GM11168 (cell line): Measurements from ENCODE around the gene CIBAR2.

Experiments
- in situ Hi-C: fragments of 300-500 bp; cut with MboI; formaldehyde crosslinking; loops from one replicate; pipeline ENCODE4 v1.12.0; 2022; ENCODE audit warnings: low sequenced_read_pairs; ENCODE audit not compliant: unreplicated experiment

Gene CIBAR2

DNA sequence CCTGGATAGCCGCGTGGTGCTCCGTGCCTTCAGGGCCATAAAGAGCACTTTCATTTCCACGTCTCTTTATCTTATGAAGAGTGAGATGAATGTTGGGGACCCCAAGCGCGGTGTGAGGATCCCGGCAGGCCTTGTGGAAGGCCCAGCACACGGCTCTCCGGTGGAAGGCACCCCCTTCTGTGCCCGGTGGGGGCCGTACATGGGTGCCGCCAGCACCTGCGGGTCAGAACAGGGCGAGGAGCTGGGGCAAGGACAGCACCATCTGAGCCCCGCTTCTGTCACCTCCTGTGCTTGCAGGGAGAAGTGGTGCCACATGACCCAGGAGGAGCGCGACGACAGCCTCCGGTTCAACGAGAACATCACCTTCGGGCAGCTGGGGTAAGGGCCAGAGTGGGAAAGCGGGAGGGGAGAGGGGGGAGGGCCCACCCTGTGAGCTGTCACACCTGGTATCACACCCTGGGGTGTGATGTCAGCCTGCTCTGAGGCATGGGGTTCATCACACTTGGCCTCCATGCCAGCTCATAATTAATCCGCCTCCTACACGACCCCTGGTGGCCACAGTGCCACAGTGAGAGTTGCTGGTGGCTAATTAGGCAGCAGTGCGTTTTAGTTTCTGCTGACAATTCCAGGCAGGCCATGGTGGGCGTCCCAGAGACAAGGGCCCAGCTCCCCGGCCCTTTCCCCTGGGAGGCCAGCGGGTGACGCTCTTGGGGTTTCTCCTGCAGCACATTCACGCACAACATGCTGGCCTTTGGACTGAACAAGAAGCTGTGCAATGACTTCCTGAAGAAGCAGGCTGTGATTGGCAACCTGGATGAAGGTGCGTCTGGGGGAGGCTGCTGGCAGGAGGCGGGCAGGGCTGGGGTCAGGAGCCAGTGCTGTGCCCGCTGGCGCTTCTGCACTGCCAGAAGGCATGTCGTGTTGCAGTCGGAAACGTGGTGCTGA lies 25.7 kb downstream of the CIBAR2 start:
- in situ Hi-C loops, result no loop called here

DNA sequence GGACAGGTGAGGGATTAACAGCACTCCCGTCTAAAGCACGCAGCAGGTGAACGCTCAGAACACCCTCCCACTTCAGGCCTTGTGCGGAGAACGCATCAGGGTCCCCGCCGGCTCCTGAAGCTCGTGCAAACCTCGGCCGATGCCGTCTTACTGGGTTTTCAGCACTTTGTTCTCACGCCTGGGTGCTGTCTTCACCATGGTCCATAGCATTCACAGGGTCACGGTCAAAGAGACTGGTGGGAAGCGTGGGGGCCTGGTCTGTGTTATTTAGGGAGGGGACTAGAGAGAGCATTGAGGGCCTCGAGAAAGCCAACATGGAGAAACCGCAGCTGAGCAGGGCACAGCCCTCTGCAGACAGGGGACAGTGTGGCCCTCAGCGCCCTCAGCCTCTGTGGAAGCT lies 26.6 kb downstream of the CIBAR2 start:
- in situ Hi-C loops, result no loop called here

DNA sequence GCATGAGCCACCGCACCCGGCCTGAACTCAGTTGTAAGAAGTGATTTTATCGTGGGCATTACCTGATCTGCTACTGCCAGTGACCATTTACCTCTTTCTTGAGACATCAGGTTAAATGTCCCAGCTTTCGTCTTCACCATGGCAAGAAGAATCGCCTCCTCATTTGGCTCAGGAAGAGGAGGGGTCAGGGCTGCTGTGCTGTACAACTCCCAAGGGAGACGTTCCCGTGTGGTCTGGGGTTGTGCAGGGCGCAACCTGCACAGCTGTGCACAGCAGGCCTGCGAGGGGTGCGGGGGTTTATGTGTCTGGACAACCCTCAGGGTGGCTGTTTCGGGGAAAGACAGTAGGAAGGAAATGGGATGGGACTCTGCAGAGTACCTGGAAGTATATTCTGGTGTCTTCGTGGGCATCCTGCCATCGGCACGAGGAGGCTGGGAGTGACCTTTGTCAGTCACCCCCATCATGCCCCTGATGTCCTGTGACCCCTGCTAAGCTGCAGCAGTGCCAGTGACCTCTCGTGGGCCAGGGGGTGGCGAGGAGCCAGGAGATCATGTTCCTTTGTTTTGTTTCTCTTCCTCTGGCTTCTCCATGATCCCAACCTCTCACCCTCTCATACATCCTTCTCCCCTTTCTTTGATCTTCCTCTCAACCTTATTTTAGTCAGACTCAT lies 27.3 kb downstream of the CIBAR2 start:
- in situ Hi-C loops, result no loop called here

DNA sequence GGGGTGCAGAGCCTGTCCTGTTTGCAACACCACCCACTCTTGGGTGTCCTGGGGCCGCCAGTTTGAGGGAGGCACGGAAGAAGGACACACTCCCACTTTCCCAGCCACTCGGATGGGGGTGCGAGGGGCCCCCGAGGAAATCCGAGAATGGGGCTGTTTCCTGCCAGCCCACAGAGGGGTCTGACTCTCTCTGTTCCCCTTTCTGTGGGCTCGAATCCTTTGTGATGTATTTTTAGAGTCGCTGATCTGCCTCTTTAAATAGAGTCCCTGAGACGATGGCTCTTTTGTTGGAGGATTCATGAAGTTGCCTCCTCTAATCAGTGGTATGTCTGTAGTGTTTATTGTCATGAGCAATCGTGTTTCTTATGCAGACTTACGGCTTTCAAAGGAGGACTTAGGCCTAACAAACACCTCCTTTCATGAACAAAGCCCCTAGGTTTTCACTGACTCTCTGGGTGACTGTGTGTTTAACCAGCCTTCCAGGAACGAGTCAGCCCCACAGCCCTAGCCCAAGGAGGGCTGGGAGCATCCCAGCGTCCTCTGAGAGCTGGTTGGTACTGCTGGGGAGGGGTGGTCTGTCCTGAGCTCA lies 29.1 kb downstream of the CIBAR2 start:
- in situ Hi-C loops, result no loop called here

DNA sequence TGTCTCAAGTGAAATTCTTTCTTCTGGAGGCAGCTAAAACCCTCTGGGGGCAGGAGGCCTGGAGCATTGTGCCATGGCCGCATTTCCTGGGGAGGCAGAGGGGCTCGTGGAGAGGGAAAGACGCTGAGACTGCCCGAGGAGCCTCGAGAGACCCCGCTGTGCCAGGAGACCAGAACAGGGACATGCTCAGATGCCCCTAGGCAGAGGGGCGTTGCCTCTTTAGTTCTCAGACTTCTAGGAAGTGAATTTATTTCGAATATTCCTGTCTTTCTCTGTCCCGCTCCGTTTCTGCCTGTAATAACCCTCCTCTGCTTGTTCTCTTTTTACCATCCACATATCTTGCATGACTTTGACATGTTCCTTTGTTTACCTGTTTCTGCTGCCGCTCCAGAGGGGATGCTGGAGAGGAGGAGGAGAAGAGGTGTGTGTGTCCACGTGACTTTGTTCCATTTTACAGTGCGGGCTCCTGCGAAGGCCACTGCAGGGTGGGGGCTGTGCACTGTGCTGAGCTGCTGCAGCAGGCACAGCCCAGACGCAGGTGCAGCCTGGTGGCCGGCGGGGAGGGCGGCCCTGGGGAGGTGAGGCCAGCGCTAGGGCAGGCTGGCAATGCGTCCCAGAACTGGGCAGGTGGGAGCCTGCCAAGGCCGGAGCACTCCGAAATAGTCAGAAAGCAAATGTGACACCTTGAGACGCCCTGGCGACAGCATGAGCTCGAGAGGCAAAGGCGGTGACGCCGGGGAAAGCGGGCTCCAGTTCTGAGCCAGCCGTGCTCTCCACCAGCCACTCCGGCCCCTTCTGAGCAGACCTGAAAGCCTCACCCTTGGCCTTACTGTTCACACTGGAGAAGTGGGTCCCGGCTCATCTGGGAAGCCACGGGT lies 29.9 kb downstream of the CIBAR2 start:
- in situ Hi-C loops, result no loop called here

DNA sequence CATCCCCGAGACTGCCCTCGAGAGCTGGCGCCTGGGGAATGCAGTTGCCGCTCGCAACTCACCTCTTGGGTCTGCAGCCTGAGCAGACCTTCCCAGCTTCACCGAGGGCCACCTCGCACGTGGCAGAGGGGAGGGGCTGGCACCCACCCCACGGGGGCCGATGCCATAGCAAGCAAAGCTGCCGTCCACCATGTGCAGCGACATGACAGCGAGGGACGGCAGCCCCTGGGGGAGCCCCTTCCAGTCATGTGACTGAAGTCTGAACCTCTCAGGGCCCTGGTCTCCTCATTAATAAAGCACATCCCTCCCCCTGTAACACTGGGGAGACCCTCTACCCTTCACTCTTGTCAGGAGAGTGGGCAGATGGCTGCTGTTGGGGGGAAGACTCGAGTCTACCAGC lies 30.5 kb downstream of the CIBAR2 start:
- in situ Hi-C loops, result no loop called here

DNA sequence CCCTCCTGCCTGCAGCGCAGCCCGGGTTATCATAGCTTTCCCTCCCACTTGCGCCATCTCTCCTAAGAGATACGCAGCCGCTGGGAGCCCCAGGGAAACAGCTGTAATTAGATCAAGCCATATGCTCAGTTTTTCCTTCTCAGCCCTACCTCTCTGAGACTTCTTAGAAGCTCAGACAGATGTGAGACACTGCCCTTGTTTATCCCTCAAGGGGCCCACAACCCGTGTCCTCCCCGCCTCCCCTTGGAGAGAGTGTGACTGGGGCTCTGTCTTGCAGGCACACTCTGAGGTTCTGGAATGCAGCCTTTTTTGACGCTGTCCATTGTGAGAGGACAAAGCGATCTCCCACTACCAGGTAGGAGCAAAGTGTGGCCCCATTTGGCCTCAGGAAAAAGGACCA lies 31.2 kb downstream of the CIBAR2 start:
- in situ Hi-C loops, result no loop called here

DNA sequence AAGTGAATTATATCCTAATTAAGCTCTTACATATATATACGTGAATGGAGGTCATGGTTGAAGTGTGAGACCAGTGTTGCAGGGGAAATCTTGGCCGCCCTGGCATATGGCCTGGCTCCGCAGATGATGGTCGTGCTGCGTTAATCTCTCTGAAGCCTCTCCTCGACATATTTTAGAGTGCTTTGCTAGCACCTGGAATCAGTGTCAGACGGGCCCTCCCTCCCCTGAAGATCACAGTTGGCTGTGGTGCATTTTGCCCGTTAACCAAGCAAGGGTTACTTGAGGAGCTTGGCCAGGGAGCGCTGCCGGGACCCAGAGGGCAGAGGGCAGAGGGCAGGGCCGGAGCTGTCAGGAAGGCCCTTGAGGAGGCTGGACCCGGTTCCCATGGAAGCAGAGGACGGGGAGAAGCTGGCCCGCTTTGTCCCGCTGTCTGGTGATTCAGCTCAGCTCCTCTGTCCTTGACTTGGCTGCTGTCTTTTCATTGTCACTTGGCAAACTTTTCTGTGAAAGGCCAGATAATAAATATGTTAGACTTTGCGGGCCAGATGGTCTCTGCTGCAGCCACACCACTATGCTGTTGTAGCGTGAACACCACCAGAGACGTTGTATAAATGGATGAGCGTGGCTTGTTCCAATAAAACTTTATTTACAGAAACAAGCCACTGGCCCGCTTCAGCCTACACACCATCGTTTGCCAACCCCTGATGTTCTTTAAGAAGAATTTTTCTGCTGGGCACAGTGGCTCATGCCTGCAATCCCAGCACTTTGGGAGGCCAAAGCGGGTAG lies 32.3 kb downstream of the CIBAR2 start:
- in situ Hi-C loops, result no loop called here

DNA sequence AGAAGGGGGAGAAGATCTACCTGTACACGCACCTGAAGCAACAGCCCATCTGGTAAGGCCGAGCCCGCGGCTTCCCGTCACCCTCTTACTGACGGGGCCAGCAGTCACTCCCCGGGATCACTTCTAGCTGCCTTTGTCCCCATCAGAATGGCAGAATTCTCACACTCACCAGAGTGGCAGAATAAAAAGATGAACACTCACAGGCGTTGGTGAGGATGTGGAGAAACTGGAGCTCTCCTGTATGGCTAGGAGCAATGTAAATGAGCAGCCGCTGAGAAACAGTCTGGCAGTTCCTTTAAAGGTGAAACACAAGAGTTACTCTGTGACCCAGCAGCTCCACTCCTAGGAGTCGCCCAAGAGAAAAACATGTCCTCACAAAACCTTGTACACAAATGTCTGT lies 33.3 kb downstream of the CIBAR2 start:
- in situ Hi-C loops, result no loop called here

DNA sequence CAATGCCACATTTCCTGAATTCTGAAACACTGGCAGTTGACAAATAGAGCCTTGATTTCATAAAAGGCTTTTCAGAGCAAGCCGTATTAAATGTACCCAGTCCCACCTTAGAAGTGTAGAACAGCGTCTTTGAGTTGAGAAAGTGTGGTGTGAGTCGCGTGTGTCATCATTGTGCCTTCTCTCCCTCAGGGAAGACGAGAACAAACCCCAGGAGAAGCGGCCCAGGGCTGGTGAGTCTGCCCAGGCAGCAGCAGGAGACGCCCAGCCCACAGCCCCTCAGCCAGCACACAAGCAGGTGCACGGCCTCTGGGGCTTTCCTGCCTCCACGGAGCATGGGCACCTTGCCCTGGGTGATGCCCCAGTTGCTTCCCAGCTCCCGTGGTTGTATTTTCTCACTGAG lies 34.0 kb downstream of the CIBAR2 start:
- in situ Hi-C loops, result no loop called here

DNA sequence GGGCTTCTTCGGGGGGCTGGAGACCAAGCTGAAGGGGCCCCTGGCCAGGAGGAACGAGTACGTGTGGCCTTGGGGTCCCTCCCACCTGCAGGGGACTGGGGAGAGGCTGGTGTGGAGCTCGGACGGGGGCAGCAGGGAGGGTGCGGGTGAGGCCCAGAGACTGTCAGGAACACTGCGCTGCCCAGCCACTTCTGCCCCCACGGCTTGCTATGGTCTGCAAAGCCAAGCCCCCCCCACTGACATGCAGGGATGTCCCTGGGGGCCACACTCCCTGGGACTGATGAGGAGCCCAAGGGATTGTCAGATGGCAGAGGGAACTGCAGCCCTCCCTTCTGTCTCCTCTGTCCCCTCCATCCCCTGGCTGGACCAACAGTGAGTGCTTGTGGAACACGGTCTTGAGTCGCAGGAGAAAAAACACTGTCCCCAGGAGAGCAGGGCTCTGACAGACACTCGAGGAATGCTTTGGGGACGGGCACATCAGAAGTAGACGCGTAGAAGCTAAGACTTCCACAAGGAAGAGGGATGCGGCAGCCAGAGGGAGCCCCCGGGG lies 34.6 kb downstream of the CIBAR2 start:
- in situ Hi-C loops, result no loop called here

DNA sequence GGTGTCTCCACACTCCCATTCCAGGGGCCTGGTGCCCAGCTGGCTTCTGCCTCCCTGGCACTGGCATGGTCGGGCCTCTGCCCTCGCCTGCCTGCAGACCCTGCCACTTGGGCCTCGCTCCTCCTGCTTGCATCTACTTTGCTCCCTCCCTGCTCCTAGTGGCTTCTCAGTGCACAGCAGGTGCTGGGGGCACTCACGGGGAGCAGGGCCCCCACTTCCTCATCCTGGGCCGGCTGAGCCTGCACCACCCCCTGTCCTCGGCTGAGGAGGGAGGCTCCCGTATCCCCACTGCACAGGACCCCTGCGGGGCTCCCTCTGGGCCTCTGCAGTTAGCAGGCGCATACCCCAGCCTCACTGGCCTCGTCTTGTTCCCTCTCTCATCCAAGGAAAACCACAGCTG lies 35.2 kb downstream of the CIBAR2 start:
- in situ Hi-C loops, result no loop called here

DNA sequence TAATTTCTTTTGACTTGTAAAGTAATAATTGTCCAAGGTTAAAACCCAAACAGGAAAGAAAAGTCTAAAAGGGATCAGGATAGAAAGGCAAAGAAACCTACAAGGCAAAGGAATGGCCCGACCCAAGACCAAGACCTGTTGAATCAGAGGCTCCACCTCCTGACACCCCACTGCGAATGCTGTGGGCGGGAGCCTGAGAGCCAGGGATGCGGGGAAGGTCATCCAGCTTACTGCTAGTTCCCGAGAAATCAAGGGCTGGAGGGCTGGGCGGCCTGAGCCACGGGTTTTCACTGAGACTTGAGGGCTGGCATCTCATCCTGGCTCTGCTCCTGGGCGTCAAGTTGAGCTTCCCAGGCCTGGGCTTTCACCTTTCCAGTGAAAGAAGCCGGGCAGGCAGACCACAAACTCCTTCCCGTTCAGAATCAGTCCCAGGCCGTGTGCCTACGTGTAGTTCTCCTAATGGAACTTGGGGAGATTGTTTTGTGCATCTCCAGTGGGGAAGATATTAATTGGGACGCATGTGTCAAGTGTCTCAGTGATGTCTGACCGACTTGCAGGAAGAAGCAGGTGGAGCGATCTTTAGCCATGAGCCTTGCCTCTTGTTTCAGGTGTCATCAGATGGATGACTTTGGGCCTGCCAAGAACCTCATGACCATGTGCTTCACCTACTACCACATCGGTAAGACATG lies 36.9 kb downstream of the CIBAR2 start:
- in situ Hi-C loops, result no loop called here

DNA sequence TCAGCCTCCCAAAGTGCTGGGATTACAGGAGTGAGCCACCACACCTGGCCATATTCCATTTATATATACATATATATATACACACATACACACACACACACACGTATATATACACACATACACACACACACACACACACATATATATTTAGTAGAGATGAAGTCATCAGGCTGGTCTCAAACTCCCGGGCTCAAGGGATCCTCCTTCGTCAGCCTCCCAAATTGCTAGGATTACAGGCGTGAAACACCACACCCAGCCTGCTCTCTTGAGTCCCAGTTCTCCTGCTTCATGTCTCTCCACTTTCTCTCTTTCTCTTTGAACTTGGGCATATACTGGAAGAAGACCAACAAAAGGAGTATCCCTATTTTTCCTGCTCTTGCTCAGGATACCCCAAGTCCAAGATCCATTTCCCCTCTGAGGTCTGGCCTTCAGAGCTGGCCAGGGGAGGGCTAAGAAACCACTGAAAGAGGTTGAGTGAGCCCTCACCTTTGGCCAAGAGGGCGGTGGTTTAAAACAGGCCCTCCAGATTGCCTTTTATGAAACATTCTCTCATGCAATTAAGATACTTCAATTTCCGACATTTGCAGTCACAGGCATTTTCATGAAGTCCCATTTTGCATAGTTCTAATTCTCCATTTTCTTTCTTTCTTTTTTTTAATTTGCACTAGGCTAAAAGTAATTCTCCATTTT lies 37.9 kb downstream of the CIBAR2 start:
- in situ Hi-C loops, result no loop called here

DNA sequence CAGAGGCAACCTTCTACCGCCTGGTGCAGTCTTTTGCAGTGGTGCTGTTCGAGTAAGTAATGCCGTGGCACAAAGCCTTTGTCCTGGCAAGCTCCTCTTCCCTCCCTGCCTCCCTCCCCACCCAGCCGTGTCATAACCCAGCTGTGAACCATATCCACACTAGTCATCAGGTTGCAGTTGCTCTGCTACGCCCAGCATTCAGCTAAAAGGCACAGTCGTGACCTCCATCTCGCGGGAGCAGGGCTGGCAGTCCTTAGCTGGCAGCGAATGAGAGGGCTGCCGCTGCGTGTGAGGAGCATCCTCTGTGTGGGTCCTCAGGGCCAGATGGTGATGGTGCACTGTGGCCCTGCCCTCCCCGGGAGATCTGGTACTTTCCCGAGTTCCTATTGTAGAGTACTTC lies 39.3 kb downstream of the CIBAR2 start:
- in situ Hi-C loops, result no loop called here

DNA sequence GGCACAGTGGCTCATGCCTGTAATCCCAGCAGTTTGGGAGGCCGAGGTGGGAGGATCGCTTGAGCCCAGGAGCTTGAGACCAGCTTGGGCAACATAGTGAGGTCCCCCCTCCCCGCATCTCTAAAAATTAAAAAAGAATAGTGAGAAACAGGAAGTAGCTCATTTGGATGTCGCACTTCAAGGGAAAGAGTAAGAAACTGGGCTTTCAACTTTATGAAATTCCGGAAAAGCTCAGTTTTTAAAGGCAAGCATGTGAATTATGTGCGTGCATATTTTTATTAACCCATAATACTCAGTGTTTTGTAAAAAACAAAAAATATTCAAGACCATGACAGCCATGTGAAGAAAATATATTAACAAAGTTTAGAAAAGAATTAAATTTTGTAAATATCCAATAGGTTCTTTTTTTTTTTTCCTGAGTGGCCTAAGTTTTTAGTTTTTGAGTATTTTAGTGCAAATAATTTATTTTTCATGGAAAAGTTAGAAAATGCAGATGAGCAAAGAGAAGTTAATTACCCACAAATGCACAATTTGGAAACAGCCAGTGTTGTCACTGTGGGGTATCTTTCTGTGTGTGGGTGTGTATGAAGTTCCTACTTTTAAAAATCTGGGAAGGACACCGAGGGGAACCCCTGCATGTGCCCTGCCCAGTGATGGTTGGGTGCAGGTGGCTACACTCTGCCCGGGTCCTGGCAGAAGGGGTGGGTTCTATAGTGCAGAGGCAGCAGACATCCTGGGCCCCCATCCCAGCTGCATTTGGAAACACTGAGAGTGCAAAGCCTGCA lies 40.0 kb downstream of the CIBAR2 start:
- in situ Hi-C loops, result no loop called here

DNA sequence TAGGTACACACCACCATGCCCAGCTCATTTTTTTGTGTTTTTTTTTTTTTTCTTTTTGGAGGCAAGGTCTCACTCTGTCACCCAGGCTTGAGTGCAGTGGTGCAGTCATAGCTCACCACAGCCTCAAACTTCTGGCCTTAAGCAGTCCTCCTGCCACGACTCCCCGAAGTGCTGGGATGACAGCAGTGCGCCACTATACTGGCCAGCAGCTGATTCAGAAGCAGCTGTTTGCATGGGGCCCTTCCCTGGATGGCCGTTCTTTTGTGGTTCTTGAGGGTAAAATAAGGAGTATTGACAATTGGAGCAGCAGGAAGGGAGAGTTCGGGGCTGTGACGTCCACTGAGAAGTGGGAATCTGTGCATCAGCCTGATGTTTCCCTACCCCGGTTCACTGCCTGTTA lies 43.1 kb downstream of the CIBAR2 start:
- in situ Hi-C loops, result no loop called here
